Fibroblast of skin of scalp (primary cell): Measurements from ENCODE around the gene NRP2. TPM values are rescaled to one million over a fixed set of nuclear protein-coding genes. Genes with fewer than 3 reads are reported as not detected.

Experiments
- DNase-seq: peaks from one replicate; pipeline ENCODE4 v3.0.0-alpha.2; 2013
- polyA plus RNA-seq, 2 experiments: library from polyadenylated mRNA; unstranded; fragments of 120-200 nt; gene quantifications; one replicate each; pipeline ENCODE4 v1.2.1, GENCODE V29; 2013; ENCODE audit not compliant: insufficient read length in 2 of 2

Gene NRP2, protein sequence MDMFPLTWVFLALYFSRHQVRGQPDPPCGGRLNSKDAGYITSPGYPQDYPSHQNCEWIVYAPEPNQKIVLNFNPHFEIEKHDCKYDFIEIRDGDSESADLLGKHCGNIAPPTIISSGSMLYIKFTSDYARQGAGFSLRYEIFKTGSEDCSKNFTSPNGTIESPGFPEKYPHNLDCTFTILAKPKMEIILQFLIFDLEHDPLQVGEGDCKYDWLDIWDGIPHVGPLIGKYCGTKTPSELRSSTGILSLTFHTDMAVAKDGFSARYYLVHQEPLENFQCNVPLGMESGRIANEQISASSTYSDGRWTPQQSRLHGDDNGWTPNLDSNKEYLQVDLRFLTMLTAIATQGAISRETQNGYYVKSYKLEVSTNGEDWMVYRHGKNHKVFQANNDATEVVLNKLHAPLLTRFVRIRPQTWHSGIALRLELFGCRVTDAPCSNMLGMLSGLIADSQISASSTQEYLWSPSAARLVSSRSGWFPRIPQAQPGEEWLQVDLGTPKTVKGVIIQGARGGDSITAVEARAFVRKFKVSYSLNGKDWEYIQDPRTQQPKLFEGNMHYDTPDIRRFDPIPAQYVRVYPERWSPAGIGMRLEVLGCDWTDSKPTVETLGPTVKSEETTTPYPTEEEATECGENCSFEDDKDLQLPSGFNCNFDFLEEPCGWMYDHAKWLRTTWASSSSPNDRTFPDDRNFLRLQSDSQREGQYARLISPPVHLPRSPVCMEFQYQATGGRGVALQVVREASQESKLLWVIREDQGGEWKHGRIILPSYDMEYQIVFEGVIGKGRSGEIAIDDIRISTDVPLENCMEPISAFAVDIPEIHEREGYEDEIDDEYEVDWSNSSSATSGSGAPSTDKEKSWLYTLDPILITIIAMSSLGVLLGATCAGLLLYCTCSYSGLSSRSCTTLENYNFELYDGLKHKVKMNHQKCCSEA
- polyA plus RNA-seq (2013, experiment 1 of 2; ENCODE audit: insufficient read length) = 127 TPM
- polyA plus RNA-seq (2013, experiment 2 of 2; ENCODE audit: insufficient read length) = 129 TPM

DNA sequence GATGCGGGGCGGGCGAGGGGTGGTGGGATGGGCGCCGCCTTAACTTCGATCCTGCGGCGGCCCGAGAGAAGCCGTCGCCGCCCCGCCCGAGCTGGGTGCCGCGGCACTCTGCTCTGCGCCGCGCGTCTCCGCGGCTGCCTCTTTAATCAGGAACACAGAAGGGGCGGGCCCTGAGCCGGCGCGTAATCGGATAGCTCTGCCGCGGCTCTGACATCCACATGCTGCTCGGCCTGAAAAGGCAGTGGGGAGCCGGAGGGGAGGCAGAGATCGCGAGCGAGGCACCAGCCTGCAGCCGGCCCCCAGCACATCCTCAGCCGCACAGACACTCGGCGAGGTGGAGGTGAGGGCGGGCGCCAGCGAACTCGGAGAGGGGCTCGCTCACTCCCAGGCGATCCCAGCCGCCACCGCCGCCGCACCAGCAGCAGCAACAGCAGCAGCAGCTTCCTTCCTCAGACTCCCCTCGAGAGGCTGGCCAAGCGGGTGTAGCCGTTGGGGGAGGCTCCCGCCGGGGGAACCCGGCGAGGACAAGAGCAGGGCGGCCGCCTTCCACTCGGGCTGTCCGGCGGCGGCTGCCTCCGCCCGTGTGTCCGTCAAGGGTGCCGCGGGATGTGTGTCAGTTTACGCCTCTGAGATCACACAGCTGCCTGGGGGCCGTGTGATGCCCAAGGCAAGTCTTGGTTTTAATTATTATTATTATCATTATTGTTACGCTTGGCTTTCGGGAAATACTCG, at the start of gene NRP2:
TSS of gene NRP2 (plus strand) at position 263 of the 732 bp plus-strand sequence. CDS start 790 bp downstream, outside the sequence.
- peak; percentile 92 for DNase-seq

DNA sequence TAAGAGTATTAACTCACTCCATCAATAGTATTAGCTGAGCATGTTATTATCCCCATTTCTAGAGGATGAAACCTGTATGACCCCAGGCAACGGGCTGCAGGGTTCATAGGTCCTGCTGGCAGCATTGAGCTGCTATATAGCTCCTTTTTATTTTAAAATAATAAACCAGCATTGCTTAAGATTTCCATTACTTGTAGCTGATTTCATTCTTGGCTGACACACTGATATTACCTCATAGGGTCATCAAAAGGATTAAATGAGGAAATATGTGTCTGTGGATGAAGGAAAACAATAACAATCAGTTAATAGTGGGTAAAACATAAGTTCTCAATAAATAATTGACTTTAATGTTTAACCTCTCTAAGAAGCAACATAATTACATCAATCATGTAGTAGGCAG, 48.3 kb upstream of the NRP2 start:
- DNase-seq = no peak

DNA sequence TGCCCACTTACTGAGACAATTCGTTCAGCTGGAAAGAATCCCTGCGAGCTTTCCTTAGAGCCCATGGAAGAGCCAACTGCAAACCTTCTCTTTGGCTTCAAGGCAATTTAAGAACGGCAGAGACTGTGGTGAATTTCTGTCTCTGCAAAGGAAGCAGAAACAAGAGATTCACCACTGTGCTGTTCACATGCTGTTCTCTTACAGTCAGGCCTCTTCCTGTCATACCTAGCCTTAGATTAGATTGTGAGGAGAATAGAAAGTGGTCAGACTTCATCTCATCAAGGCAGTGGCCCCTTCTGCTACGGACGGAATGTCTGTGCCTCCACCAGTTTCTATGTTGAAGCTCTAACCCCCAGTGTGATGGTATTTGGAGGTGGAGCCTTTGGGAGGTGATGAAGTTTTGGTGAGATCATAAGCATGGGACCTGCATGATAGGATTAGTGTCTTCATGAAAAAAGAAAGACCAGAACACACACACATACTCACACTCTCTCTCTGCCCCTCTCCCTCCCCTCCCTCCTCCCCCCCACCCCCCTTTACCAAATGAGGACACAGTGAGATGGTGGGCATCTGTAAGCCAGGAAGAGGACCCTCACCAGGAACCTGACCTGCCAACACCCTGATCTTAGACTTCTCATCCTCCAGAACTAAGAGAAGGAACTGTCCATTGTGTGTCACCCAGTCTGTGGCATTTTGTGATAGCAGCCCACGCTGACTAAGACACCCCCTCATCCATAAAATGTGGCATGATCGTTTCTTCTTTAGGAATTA, 45.6 kb upstream of the NRP2 start:
- peak; percentile 53 for DNase-seq

DNA sequence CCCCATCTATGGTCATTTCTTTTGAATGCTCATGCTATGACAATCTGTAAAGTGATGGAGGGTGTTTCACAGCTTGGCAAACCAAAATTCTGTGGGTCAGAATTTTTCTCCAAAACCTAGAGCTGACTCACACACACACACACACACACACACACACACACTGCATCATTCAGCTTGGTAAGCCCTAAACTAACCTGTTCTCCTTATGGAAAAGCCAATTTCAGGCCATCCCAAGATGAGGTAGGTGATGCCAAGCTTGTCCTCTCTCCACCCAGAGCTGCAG, 45.0 kb upstream of the NRP2 start:
- DNase-seq = peak; percentile 37

DNA sequence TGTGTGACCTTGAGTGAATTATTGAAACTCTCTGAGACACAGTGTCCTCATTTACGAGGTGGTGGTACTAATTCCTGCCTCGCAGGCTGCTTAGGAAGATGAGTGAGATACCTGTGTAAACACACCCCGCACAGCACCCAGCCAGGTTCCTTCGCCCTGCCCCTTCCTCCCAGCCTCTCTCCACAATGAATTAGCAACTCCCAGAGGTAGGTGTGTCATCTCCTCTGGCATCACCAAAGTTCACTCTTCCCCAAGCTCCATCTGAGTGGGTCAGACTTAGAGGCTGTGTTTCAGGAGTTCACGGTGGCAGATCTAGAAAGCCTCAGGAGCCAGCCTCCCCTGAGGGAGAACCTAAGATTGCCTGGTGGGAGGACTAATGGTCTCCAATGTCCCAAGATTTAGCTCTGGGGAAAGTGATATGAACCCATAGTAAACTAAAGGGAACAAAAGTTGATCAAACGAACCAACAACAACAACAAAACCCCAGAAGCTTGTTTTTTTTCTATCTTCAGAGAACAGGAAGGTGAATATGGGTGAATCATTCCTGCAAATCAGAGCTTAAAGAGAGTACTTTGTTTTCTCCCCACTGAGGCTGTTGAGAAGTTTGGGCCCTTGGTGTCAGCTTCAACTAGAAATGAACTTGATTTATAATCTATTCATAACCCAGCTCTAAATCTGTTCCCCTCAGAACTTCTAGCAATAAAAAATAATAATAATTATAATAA, 44.4 kb upstream of the NRP2 start:
- DNase-seq = no peak

DNA sequence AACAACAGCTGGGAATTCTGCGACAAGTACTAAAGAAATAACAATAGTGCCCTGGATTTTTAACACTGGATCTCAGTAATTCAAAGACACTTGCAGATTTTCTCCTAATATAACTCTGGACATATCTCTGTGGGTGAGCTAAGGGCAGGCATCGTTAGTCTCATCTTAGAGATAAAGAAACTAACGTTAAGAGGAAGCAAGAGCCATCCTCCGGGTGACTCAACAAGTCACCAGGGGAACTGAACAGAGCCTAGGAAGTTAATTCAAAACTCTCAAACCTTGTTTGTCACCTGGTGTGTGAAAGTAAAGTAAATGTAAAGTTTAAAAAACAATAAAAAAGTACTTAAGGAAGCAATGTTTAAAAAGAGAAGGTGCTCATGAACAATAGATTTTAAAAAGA, 41.6 kb upstream of the NRP2 start:
- DNase-seq = no peak

DNA sequence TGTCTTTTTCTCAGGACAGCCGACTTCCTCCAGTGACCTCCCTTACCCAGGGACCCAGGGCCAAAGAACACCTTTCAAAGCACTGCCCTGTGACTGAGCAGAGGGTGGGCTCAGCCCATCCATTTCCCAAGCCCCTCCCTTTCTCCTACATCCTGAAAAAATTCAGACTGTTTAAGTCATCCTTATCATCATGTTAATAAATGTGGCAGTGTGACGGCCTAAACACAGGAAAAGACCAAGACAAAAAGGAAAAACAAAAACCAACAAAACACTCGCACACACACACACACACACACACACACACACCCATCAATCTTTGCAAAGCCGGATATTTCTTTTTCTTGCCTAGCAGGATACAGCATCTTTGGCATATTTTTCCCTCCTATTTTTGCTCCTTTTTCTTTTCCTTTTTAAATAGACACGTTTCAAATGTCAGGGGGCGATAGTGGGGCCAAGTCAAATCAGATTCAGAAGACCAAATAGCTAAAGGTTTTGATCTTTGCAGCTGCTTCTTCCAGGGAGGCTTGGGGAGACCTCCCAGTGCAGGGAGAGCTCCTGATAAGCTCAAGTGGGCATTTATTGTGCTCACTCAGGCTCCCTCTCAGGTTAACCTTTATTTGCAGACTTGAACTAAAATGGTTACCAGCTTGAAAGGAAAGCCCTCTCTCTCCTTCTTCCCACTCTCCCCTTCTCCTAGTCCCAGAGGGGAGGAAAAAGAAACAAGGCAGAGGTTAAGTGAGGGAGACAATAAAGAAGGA, 39.5 kb upstream of the NRP2 start:
- DNase-seq = no peak

DNA sequence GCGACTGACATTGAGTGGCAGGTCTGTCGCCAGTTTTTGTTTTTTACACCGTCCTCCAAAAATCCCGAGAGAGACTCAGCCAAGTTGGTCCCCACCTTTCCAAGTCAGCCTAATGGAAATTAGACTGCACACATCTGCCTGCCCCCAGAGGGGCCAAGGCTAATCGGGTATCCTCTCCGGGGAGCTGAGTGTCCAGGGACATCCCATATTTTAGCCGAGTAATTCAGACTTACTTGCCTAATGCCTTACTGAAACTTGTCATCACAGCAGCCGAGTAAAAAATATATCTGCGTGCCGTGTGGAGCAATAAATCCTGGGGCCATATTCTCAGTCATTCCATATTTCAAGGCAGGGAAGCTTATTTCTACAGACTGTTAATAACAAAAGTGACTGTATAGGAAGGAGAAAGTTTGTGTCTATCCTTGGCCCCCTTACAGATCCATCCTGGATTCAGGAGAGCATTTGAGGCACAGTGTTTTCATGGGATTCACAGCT, 38.9 kb upstream of the NRP2 start:
- no peak for DNase-seq

DNA sequence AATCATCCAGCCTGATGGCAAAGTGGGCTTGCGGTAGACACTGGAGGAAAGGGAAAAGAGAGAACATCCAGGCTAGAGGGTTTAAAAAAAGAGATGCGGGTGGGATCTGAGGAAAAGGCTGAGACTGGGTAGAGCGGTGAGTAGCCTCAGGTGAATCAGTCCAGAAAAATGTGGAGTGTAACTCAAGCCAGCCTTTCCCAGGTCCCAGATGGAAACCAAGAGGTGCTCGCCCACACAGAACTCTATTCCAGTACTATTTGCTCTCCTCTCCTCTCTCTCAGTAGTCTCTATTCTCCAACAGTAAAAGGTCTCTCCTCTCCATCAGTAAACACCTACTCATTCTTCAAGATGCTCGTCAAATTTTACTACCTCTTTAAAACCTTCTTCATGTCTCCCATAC, 38.3 kb upstream of the NRP2 start:
- DNase-seq = no peak

DNA sequence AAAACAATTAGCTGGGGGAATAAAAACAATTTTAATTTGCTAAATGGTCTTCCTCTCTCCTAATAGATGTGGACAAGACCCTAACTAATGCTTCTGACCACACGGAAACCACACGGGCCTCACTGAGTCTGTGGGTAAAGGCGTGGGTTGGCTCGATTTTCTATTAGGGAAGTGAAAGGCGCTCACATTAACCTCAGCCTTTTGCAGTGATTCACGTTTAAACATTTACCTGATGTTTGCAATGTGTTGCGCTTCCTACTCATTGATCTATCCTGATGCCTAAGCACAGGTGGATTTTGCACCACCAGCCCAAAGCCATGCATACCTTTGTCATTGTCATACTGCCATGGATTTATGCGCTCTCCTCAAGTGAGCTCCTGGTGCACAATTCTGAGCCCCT, 35.6 kb upstream of the NRP2 start:
- DNase-seq = no peak

DNA sequence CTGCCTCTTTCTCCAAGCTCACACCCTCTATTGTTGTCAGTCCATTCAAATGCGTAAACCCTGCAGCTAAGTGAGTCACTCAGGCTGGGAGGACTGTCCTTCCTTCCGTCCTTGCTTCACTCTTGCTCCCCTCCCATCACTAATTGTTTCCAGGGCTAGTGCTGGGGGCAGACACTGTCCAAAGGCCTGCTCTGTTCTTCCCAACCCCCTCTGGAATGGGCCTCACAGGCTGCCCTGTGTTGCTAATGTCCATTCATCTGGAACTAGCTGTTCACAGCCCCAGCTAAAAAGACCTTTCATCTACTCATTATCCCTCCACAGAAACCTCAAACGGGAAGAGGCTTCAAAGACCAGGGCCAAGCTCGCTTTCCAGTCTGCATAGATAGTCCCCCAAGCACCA, 31.9 kb upstream of the NRP2 start:
- peak; percentile 82 for DNase-seq

DNA sequence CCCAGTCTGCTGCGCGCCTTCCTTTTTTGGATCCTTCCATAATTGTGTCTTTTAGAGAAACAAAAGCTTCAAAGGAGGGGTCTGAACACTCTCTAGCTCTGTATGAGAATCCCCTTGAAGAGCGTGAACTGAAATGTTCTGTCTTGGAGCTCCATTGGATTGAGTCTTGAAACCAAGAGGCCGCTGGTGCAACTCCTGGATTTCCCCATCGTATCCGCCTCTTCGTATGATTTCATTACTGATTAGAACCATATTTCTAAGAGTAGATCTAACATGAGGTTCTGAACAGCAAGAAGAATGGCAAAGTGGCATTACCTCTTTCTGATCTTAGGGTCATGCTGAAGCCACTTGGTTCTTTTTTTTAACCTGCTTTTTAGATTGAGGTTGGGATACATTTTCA, 31.4 kb upstream of the NRP2 start:
- no peak for DNase-seq

DNA sequence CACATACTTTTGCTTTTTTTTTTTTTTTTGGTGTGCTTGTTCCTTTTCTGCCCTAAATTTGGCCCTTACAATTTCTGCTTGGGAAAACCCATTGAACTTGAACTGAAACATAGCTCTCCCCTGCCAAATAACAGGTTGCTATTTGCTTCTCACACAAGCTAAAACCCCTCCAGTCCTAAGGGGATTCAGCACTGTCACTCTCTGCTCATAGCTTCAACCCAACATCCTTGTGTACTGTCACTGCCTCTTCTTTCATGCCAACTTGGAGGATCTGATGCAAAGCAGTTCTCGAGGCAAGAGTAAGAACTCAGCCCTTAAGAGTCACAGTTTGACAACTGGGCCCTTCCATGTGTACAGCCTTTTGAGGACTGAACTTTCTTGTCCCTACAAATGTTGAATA, 30.6 kb upstream of the NRP2 start:
- DNase-seq = no peak

DNA sequence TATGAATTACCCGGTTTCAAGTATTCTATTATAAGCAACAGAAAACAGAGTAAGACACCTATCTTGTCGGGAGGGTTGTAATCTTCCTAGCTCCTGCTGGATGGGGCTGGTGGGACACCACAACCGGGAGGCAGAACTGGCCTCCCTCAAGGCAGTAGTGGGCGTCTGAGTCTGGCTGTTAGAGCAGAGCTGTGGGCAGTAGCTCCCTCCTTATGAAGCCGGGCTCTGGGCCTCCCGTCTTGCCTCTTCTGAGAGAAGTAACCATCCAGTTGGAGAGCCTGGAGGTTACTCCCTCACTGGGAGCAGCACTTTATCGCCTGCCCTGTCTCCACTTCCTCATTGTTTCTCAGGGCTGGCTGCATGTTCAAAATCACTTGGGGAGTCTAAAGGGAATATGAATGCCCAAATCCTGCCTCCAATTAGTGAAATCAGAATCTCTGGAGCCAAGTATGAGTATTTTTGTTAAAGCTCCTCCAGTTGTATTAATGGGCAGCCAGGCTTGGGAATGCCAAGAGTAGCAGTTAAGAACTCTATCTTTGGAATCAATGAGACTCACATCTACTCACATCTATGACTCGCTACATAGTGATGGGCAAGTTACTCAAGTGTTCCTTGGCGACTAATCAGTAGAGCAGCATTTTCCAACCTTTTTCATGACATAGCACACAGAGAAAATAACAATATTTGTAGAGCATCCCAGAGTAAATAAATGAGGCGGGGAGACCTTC, 27.3 kb upstream of the NRP2 start:
- DNase-seq = peak; percentile 86

DNA sequence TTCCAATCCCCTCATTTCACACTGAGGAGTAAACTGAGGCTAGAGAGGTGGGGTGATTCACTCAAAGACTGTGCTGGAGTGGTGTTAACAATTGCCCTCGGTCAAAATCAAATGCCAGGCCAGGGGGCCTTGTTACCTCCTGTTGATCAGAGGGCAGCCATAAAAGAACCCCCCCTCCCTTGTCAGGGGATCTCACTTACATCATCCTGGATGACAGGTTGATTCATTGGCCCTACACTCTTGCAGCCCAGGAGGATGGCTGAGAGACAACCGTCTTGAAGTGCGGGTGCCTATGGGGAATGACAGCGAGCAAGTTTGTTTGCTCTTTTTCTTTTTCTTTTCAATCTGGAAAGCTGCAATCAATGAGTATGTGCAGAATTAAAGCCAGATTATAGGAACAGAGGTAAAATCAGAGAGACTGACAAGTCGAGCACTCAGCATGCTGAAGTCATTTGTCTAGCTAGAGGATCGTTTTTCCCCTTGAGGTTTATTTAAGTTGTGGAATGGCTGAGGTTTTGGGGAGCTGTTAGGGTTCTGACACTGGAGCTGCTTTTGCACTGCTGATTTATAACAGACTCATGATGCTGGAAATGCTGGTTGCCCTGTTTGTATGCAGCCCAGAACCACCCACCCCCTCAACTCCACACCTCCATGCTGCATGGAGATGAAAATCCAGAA, 26.4 kb upstream of the NRP2 start:
- DNase-seq = no peak

DNA sequence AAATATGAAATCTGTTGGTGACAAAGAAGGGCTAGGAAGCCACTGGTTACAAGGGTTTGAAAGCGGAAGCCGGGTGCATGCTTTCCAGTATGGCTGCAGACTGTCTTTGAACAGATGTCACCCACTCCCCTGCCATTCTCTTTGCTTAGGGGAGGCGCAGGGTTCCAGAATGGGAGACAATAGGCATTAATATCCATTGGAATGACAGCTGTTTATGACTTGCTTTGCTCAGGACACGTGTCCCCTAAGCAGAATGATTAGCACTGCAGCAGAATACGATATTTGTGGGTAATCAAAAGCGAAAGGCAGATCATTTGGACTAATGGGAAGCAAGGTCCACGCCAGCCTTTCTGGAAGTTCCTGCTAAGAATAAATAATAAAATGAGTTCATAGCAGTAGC, 25.8 kb upstream of the NRP2 start:
- DNase-seq = no peak

DNA sequence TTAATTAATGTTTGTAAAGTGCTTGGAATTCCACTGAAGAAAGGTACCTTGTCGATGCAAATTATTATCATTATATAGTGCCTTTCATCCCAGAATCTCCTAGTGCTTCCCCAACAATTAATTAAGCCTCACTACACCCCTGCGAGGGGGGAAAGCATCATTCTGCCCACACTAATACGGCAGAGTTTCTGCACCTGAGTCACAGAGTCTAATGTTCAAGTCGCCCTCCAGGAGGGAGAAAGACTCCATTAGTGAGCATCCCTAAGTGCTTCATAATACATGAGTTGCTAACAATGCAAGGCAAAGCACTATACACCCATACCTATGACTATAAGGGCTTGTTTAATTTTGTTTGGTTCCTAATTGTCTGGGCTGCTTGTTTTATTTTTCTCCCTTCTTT, 25.4 kb upstream of the NRP2 start:
- no peak for DNase-seq

DNA sequence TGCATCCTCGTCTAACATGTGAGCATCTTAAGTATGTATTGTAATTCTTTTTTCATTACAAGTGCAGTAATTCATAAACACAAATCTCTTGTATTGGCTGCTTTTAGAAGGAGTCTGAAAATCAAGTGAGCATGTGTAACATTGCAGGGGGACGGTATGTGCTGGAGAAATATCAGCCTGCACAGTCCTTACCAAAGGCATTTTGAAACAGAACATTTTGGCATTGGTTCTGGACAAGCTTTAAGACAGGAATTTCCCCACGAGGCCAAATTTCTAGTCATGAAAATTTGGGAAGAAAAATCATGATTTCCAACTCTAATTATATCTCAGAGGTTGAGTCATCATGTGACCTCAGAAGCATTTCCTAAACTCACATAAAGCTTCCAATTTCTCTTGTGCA, 24.7 kb upstream of the NRP2 start:
- DNase-seq = peak; percentile 89

DNA sequence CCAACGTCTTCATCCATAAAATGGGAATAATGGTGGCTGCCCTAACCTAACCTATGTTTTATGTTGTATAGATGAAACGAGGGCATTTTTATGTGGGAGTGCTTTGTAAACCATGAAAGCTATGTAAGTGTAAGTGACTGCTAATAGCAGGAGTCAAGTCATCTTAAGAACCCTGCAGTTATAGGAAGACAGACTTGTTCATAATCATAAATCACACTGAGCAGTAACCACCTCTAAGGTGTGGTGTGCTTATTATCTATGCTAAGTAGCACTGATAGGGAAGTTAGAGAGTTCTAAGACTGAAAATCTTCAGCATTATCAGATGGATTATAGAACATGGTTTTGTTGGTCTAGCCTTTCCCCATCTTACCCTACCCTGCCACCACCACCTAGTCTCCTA, 24.2 kb upstream of the NRP2 start:
- DNase-seq = no peak
